G401.6 (cell line): ENCODE results near the gene SMC2.

Experiments used
- FAIRE-seq: peaks from 2 replicates; lab custom pipeline; 2012; peaks lifted over from hg19 to GRCh38; lab: Jason Lieb, UNC

Gene SMC2

GRCh38 chr9:104107799-104108198, 13.7 kb downstream of the SMC2 start:
- FAIRE-seq, result no peak

GRCh38 chr9:104108315-104108714, 14.2 kb downstream of the SMC2 start:
- FAIRE-seq, result no peak

DNA sequence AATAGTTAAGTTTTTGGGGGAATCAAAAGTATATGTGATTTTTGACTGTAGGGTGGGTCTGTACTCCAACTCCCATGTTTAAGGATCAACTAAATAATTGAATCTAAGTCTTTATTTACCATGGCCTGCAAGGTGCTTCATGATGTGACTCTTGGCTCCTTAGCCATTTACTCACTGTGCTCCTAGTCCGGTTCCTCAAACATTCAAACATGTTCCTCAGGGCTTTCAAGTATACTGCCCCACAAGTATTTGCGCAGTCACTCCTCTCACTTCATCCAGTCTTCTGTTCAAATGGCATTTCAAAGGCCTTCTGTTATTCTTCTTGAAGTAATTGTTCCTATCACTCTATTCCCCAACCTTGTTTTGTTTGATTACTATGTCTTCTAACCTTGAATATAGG, 16.4 kb downstream of the SMC2 start:
- FAIRE-seq, result no peak

DNA sequence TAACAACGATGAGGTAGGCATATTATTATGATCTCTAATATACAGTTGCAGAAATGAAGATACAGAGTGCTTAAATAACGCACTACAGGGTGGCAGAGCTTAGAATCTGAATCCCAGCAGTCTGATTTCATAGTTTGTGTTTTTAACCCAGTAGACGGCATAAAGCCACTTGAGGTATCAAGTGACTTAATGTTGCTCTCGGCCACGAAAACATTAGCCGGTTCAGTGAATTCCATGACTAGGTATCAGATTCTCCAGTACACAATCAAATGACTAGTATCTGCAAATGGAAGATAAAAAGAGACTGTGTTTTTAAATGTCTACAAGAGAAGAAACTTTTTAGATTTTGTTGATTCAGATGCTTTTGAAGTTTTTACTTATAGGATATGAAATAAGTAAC, 24.8 kb downstream of the SMC2 start:
- no peak for FAIRE-seq

DNA sequence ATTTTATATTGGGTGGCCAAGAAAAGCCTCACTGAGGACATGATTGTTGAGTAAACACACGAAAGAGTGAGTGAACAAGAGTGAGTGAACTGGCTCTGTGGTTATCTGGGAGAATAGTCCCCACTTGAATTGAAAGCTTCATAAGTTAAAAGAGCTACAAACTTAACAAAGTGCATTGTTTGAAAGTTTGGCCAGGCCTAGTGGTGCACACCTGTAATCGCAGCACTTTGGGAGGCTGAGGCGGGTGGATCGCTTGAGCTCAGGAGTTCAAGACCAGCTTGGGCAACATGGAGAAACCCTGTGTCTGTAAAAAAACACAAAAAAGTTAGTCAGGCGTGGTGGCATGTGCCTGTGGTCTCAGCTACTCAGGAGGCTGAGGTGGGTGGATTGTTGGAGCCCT, 26.9 kb downstream of the SMC2 start:
- FAIRE-seq, result no peak

GRCh38 chr9:104138243-104138868, 44.2 kb downstream of the SMC2 start:
- FAIRE-seq, result no peak

GRCh38 chr9:104142799-104143549, 48.9 kb downstream of the SMC2 start:
- FAIRE-seq, result no peak

DNA sequence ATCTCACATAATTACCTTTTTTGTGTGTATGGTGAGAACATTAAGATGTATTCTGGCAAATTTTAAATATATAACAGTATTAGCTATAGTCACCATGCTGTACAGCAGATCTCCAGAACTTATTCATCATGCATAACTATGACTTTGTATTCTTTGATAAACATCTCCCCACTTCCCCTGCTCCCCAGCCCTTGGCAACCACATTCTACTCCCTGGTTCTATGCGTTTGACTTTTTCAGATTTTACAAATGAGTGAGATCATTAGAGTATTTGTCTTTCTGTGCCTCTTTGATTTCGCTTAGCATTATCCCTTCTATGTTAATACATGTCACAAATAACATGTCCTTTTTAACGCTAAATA, 49.4 kb downstream of the SMC2 start:
- no peak for FAIRE-seq

GRCh38 chr9:104144336-104144735, 50.2 kb downstream of the SMC2 start:
- no peak for FAIRE-seq

DNA sequence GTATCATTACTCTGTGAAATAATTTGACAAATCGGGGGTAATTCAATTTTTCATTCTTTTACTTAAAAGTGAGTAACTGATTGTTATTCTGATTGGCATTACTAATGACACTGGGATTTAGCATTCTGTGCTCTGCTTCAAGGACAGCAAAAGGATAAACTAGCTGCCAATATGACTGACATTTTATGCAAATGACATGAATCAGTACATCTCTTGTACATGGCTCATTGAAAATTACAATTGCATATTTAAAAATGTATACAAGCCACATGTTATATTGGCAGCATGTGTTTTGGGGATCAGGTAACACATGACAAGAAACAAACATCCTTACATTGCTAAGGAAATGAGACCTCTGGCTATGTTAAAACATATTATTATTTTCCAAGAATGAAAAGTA, 79.0 kb downstream of the SMC2 start:
- no peak for FAIRE-seq

- no peak for FAIRE-seq
Measured at GRCh38 chr9:104177003-104177611, 83.0 kb downstream of the SMC2 start.

GRCh38 chr9:104177676-104178075, 83.6 kb downstream of the SMC2 start:
- no peak for FAIRE-seq
